Measurements from ENCODE around the gene HLA-F.

Gene HLA-F

DNA sequence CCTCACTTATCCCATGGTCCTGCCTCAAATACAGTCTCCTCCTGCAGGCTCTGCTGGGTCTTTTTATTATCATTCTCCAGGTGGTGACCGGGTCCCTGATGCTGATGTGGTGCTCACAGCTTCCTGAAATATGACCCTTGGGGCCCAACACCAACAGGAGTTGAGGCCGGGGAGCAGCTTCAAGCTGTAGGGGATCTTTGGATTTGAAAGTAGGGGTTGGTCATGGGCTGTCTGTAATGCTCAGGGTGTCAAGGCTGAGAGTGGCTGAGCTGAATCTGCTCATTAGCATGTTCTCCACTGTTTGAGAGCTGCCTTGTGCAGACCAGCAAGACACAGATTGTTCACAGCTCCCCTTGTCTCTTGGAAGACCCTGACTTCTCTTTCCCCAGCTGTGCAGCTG lies 35.5 kb downstream of the HLA-F start:
- in situ Hi-C loops (cut with HindIII; ENCODE audit: low sequenced_read_pairs), result loop anchor here (5.0 kb wide), 1 partner anchor 76 kb away; the partner anchor contains the start of gene ZFP57

DNA sequence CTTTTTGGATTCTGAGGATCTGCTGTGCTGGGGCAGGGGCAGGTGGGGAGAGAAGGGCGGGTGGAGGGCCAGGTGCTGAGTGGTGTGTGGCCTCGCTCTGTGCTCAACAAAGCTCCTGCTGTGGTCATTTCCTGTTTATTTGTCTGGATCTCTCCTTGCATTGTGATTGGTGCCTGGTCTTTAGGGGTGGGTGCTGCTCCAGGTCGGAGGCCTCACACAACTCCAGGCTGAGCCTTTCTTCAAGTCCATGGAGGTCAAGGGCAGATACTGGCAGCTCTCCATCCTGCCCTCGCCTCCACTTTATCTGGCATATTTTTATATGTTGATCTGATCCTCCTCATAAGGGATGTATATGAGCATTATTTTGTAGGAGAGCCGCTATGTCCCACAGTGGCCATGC lies 36.2 kb downstream of the HLA-F start:
- in situ Hi-C loops (cut with HindIII; ENCODE audit: low sequenced_read_pairs), result loop anchor here (5.0 kb wide), 1 partner anchor 77 kb away; the partner anchor contains the start of gene ZFP57

DNA sequence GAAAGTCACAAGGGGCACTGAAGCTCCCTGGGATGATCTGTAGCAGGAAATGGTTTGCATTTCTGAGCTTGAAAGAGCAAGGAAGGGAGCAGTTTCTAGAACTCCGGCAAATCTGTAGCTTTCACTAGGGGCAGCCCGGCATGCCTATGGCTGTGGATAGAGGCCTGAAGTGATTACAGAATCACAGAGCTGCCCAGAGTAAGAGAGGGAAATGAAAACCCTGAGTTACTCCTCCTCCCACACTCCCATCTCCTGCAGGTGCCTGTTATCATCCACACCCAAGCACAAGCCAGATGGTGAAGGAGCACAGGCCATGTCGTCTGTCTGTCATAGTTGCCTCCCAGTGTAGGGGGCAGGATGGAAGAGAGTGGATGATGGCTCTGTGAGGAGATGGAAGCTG lies 37.1 kb downstream of the HLA-F start:
- in situ Hi-C loops (cut with HindIII; ENCODE audit: low sequenced_read_pairs), result no loop called here

DNA sequence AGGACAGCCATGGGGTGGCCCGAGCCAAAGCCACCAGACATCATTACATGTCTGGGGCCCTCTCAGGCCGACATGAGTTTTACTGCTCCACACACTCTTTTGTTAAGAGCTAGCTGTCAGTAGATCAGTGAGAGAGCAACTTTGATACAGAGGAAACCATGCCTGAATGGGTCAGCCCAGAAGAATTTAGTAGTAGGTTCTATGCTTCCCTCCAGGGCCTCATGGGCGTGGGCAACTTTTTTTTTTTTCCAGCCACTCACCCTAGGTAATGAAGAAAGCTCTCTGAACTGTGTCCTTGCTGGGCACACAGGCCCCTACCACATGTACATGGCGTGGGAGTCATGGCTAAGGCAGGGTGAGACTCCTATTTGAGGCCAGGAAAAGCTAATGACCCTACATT lies 38.8 kb downstream of the HLA-F start:
- in situ Hi-C loops (cut with HindIII; ENCODE audit: low sequenced_read_pairs), result no loop called here

DNA sequence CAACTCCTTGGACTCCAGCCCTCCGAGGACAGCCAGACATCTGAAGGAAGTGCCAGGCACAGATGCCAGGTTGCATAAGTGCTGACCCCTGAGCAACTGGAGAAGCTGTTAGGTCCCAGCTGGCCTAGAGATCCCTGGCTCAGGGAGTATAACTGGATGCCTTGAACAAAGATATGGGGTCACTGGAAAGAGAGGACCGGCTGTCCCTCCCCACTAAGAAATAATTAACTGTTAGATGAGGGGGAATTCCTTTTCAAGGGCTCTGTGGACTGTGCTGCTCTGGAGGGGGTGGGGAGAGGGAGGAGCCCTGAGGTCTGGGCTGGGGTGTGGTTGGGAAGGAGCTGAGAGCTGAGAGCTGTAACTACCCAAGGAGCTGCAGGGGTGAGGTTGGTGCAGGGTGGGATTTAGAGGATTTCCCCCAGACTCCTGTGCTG lies 39.6 kb downstream of the HLA-F start:
- in situ Hi-C loops (cut with HindIII; ENCODE audit: low sequenced_read_pairs), result no loop called here

DNA sequence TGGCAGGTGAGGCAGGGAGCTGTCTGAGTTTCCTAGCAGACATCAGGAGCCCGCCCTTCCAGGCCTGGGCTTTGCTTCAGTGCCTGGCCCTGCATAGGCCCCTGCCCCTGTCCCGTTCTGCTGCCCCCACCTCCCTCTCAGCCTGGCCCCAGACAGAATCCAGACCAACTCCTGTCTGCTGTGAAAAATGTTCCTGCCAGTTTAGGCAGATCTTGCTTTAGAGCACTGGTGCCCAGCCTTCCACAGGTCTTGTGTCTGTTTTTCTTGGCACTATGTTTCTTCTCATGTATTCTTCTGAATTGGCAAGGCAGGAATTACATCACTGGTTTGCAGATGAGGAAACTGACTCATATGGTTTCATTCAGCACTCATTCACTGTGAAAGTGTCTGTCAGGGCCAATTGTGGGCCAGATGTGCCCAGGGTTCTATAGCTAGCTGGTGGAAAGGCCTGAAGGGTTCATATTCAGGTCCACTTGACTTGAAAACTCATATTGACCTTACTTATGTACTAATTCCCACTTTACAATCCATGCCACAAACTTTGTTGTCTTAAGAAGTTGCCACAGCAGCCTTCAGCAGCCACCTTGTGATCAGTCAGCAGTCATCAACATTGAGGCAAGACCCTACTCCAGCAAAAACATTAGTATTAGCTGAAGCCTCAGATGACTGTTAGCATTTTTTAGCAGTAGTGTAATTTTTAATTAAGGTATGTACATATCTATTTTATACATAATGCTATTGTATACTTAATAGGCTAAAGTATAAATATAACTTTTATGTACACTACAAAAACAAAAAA lies 40.5 kb downstream of the HLA-F start:
- in situ Hi-C loops (cut with HindIII; ENCODE audit: low sequenced_read_pairs), result no loop called here

DNA sequence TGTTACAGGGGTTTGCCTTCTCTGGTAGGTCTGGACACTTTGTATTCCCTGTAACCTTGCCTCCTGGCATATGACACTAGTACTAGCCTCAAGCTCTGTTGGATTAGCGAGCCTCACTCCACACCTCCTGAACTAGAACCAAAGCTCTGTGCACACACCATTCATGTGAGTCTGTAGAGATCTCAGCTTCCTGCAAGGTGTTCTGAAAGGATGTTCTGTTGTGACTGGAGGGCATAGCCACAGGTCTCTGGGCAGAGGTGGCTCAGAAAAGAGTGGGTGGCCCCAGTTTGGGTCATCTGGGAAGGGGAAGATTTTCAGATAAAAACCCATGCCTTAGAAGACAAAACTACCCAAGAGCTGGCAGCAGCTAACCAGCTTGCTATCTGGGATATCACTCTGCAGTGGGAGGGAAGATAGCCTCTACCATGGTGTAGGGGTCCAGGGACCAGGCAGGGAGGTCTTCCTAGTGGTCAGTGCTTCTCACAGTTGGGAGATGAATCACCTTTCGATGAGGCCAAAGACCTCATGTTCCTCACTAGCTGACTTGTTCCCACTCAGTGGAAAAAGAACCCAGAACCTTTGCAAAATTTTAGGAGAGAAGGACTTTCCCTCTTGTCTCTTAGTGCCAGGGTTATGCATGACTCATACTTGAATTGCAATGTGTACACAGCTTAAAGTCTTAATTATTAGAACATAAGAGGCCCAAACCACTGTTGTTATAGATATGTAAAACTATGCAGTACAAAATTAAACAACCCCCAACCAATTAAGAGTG lies 41.4 kb downstream of the HLA-F start:
- in situ Hi-C loops (cut with HindIII; ENCODE audit: low sequenced_read_pairs), result loop anchor here (5.0 kb wide), 1 partner anchor 78 kb away; no protein-coding TSS in a partner anchor

DNA sequence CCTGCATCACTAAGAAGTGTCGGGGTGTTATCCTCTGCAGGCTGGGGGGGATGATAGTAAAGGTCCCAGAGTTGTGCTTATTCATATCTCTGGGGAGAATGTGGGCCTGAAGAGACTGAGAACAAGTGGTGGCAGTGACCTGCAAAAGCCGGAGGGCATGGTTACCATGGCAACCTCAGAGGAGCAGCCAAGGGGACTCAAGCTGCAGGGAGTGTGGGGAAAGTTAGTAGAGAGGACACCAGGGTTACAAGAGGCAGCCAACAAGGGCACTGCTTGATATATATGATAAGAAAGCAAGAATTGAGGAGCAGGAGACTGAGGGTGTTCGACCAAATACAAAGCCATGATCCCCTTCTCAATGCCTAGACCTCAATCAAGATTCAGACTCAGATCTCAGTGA lies 46.1 kb downstream of the HLA-F start:
- in situ Hi-C loops (cut with HindIII; ENCODE audit: low sequenced_read_pairs), result loop anchor here (5.0 kb wide), 1 partner anchor 73 kb away; no protein-coding TSS in a partner anchor

DNA sequence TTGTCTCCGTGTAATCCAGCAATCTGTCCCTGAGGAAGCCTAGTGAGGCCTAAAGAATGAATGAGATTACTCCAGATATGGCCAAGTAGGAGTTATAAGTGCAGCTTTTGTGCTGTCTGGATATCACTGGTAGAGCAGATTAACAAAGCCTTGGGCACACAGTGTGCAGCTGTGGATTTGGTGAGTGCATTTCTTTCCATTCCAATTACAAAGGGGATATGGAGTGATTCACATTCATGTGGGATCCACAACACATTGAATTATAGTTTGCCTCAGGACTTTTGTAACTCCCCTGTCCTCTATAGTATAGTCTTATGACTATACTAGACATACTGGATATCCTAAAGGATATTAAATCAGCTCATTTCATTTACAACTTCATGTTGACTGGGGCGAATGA lies 47.1 kb downstream of the HLA-F start:
- in situ Hi-C loops (cut with HindIII; ENCODE audit: low sequenced_read_pairs), result no loop called here

DNA sequence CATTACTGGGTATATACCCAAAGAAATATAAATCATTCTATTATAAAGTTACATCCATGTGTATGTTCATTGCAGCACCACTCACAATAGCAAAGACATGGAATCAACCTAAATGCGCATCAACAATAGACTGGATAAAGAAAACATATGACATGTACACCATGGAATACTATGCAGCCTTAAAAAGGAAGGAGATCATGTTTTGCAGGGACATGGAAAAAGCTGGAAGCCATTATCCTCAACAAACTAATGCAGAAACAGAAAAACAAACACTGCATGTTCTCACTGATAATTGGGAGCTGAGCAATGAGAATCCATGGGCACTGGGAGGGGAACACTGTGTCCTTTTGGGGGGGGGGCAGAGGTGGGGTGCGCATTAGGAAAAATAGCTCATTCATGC lies 53.5 kb downstream of the HLA-F start:
- in situ Hi-C loops (cut with HindIII; ENCODE audit: low sequenced_read_pairs), result no loop called here
